NCI-H526 treated with DMSO at 0.1 percent for 48 hours (cell line): ENCODE measurements around the gene MID2.
"Not testable (repeated sequence)": the region's sequence is repeated elsewhere in the genome, so short reads cannot be mapped to it uniquely, and the experiment has no call there.

Experiments used
- DNase-seq: peaks from one replicate; lab custom pipeline; 2025; lab: John Stamatoyannopoulos, UW

Gene MID2

GRCh38 chrX:107840971-107841370, 15.3 kb downstream of the MID2 start:
- DNase-seq: no peak

GRCh38 chrX:107842715-107843400, 17.2 kb downstream of the MID2 start:
- DNase-seq: no peak

- DNase-seq: no peak
Measured at GRCh38 chrX:107845625-107846024, 20.0 kb downstream of the MID2 start.

- no peak for DNase-seq
Measured at GRCh38 chrX:107848591-107848990, 22.9 kb downstream of the MID2 start.

GRCh38 chrX:107849747-107850421, 24.2 kb downstream of the MID2 start:
- DNase-seq: no peak

GRCh38 chrX:107850422-107850765, 24.7 kb downstream of the MID2 start:
- DNase-seq: no peak

- no peak for DNase-seq
Measured at GRCh38 chrX:107851215-107851614, 25.5 kb downstream of the MID2 start.

GRCh38 chrX:107851665-107852064, 26.0 kb downstream of the MID2 start:
- not testable (repeated sequence) for DNase-seq

- DNase-seq: peak; percentile 36
Measured at GRCh38 chrX:107856289-107856688, 30.6 kb downstream of the MID2 start.

GRCh38 chrX:107857041-107857440, 31.4 kb downstream of the MID2 start:
- not testable (repeated sequence) for DNase-seq

GRCh38 chrX:107857837-107858236, 32.2 kb downstream of the MID2 start:
- peak; percentile 17 for DNase-seq

GRCh38 chrX:107861056-107861455, 35.4 kb downstream of the MID2 start:
- DNase-seq: no peak

- no peak for DNase-seq
Measured at GRCh38 chrX:107871136-107871535, 45.5 kb downstream of the MID2 start.

- no peak for DNase-seq
Measured at GRCh38 chrX:107878106-107878505, 52.4 kb downstream of the MID2 start.

- DNase-seq: no peak
Measured at GRCh38 chrX:107880054-107880610, 54.5 kb downstream of the MID2 start.

- no peak for DNase-seq
Measured at GRCh38 chrX:107894038-107894437, 68.4 kb downstream of the MID2 start.

- no peak for DNase-seq
Measured at GRCh38 chrX:107902721-107903120, 77.1 kb downstream of the MID2 start.

GRCh38 chrX:107905366-107905765, 79.7 kb downstream of the MID2 start:
- DNase-seq: no peak

GRCh38 chrX:107924136-107924746, 98.6 kb downstream of the MID2 start:
- no peak for DNase-seq

GRCh38 chrX:107934262-107934661, 108.6 kb downstream of the MID2 start:
- DNase-seq: no peak

GRCh38 chrX:107935200-107935599, 109.5 kb downstream of the MID2 start:
- DNase-seq: no peak

GRCh38 chrX:107935664-107936433, 110.2 kb downstream of the MID2 start:
- no peak for DNase-seq

GRCh38 chrX:107936434-107936730, 110.7 kb downstream of the MID2 start:
- no peak for DNase-seq
